PC-9 (cell line): ENCODE results near the gene GCNT2.

Experiments
- CTCF ChIP-seq: fragments of 200-600 bp; sonication (generic); conservative IDR thresholded peaks from 2 replicates; pipeline ENCODE4 v1.6.1; 2017; ENCODE audit warnings: mixed run types, antibody characterized with exemption, mild to moderate bottlenecking, moderate library complexity
- EZH2 ChIP-seq: fragments of 200-600 bp; sonication (generic); IDR thresholded peaks from 2 replicates; pipeline ENCODE4 v1.8.0; 2017; ENCODE audit warnings: antibody characterized with exemption, low read depth

- TF ChIP-seq CTCF (no peak), EZH2 (no peak)
Observed at GRCh38 chr6:10543488-10543887, 22.3 kb downstream of the GCNT2 start.
